GM18858 (cell line): ENCODE results near the gene DIABLO.

Experiments
- ATAC-seq: cut with Tn5 transposase; IDR thresholded peaks from one replicate; pipeline ENCODE4 v1.9.1; 2021; ENCODE audit not compliant: unreplicated experiment

Gene DIABLO

GRCh38 chr12:122159882-122160281 is 66.0 kb downstream of the DIABLO start:
- ATAC-seq, result no peak

DNA sequence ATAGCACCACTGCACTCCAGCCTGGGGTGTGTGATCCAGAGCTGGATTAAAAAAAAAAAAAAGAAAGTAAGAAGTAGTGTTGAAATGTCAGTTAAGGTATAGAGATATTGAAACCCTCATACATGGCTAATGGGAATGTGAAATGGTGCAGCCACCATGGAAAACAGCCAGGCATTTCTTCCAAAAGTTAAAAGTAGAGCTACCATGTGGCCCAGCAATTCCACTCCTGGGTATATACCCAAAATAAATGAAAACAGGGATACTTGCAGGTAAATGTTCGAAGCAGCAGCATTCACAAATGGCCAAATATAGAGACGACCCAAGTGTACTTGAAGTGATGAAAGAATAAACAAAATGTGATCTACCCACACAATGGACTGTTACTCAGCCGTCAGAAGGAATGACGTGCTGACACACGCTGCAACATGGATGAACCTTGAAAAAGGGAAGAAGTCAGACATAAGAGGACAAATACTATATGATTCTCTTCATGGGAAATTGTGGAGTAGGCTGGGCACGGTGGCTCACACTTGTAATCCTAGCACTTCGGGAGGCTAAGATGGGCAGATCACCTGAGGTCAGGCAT is 67.1 kb downstream of the DIABLO start:
- ATAC-seq, result no peak
